NOMO-1 treated with dmso at 0.1 percent for 144 hours (cell line): Measurements from ENCODE around the gene ASXL3.

Experiments
- DNase-seq: peaks from one replicate; lab custom pipeline; 2025; ENCODE audit not compliant: unreplicated experiment; lab: John Stamatoyannopoulos, UW

The ASXL3 gene

GRCh38 chr18:33577685-33578517, at the start of gene ASXL3:
ASXL3 (plus strand) TSS chr18:33578219; CDS start chr18:33578632, 413 bp downstream.
- DNase-seq = no peak

GRCh38 chr18:33532978-33533377, 45.0 kb upstream of the ASXL3 start:
- no peak for DNase-seq

GRCh38 chr18:33536904-33537303, 41.1 kb upstream of the ASXL3 start:
- no peak for DNase-seq

GRCh38 chr18:33538418-33539042, 39.5 kb upstream of the ASXL3 start:
- DNase-seq = no peak

GRCh38 chr18:33540392-33540791, 37.6 kb upstream of the ASXL3 start:
- DNase-seq = no peak

- no peak for DNase-seq
These were observed 36.7 kb upstream of the ASXL3 start for GRCh38 chr18:33541316-33541715.

- no peak for DNase-seq
These were observed 21.2 kb upstream of the ASXL3 start for GRCh38 chr18:33556846-33557245.

GRCh38 chr18:33557706-33558105, 20.3 kb upstream of the ASXL3 start:
- DNase-seq = no peak

- DNase-seq = no peak
These were observed 19.5 kb upstream of the ASXL3 start for GRCh38 chr18:33558529-33558928.

- no peak for DNase-seq
These were observed 17.2 kb upstream of the ASXL3 start for GRCh38 chr18:33560686-33561370.

GRCh38 chr18:33562741-33563140, 15.3 kb upstream of the ASXL3 start:
- no peak for DNase-seq

- DNase-seq = no peak
These were observed 10.3 kb upstream of the ASXL3 start for GRCh38 chr18:33567705-33568104.

- no peak for DNase-seq
These were observed 5.8 kb upstream of the ASXL3 start for GRCh38 chr18:33571998-33572787.

- no peak for DNase-seq
These were observed 4.8 kb upstream of the ASXL3 start for GRCh38 chr18:33573193-33573592.

- DNase-seq = no peak
These were observed 2.6 kb upstream of the ASXL3 start for GRCh38 chr18:33575451-33575850.

GRCh38 chr18:33576999-33577646, 896 bp upstream of the ASXL3 start:
- DNase-seq = no peak

GRCh38 chr18:33578518-33579348, 714 bp downstream of the ASXL3 start:
- DNase-seq = no peak

- no peak for DNase-seq
These were observed 1.6 kb downstream of the ASXL3 start for GRCh38 chr18:33579349-33580215.

GRCh38 chr18:33580546-33580945, 2.5 kb downstream of the ASXL3 start:
- no peak for DNase-seq
